ENCODE data around the gene XYLT1.

- TF ChIP-seq FOXM1 (IDR thresholded peaks at IDR 0.05; ENCODE audit: borderline replicate concordance) = no peak
- no peak for TF ChIP-seq PKNOX1 (IDR thresholded peaks at IDR 0.05)
Observed at GRCh38 chr16:17170435-17170834, 300.3 kb downstream of the XYLT1 start.
